GM10266 (cell line): ENCODE data around the gene SPPL2C.

Experiments
- DNase-seq: peaks from one replicate; pipeline ENCODE4 v3.0.0; 2012; ENCODE audit errors: extremely low spot score
- CTCF ChIP-seq: IDR thresholded peaks from 2 replicates; pipeline ENCODE4 v1.5.1; 2012; ENCODE audit warnings: mild to moderate bottlenecking, low read depth; ENCODE audit not compliant: control insufficient read depth, insufficient read depth; ENCODE audit errors: missing control alignments

The SPPL2C gene

GRCh38 chr17:45850011-45850410 lies 5.3 kb downstream of the SPPL2C start:
- TF ChIP-seq CTCF = no peak
- DNase-seq = no peak

GRCh38 chr17:45850468-45850867 lies 5.8 kb downstream of the SPPL2C start:
- TF ChIP-seq CTCF = no peak
- DNase-seq = no peak

- no peak for DNase-seq
- no peak for TF ChIP-seq CTCF
These were observed 6.3 kb downstream of the SPPL2C start for GRCh38 chr17:45851022-45851421.

DNA sequence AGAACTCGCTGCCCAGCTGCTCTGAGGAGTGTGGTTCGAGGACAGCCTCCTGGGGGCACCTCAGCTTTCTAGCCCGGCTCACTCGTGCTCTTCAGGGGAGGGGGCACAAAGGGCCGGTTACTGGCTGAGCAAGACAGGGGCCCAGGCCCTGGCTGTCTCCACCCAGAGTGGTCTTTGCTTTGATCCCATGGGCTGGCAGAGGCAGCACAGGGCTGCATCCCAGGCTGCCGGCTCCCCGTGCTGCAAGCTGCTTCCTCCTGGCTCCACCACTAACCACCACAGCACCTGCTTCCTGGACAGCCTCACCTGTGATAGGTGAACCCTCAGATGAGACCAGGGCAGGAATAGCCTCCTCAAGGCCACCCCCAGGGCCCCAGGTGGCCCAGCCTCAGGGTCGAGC lies 6.8 kb downstream of the SPPL2C start:
- TF ChIP-seq CTCF = no peak
- no peak for DNase-seq

GRCh38 chr17:45851873-45852272 lies 7.2 kb downstream of the SPPL2C start:
- DNase-seq = no peak
- no peak for TF ChIP-seq CTCF

GRCh38 chr17:45852535-45853297 lies 8.0 kb downstream of the SPPL2C start:
- DNase-seq = peak; percentile 72
- TF ChIP-seq CTCF = peak; percentile 90

DNA sequence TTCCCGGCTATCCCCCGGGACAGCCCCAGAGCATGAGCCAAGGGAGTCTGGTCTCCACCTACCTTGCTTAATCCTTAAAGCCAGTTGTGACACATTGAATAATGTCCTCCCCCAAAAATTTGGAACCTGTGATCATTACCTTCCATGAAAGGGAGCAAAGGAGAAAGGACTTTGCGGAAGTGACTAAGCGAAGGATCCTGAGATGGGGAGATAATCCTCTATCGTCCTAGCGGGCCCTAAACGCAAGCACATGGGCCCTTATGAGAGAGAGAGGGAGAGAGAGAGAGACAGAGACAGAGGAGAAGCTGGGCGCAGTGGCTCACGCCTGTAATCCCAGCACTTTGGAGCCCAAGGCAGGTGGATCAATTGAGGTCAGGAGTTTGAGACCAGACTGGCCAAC lies 9.5 kb downstream of the SPPL2C start:
- no peak for DNase-seq
- TF ChIP-seq CTCF = no peak
